HepG2 (cell line): Measurements from ENCODE around the gene ANKRD53. TPM values are rescaled to one million over a fixed set of nuclear protein-coding genes. Genes with fewer than 3 reads are reported as not detected.

Experiments
- ATAC-seq: fragments of 200-7000 bp; cut with Tn5 transposase; 3 replicates; pipeline ENCODE4 v1.9.1; 2020; ENCODE audit warnings: mild to moderate bottlenecking, moderate library complexity
- BruUV-seq: library from RNA; stranded (reverse); fragments of 400-500 nt; replicated peaks from 2 replicates; lab custom pipeline; 2021; lab: Mats Ljungman, UMichigan
- CTCF ChIA-PET: fragments of 300-600 bp; formaldehyde crosslinking; extraction: SDS; loops from one replicate; lab custom pipeline; 2021; ENCODE audit warnings: low total read pairs, inconsistent platforms, low intra/inter-chr PET ratio; lab: Yijun Ruan, JAX
- POLR2A ChIA-PET: fragments of 350-600 bp; sonication (Branson Sonifier 250); formaldehyde crosslinking; loops from one replicate; lab custom pipeline; 2020; ENCODE audit warnings: antibody characterized with exemption, inconsistent platforms; lab: Yijun Ruan, JAX
- DNase-seq: peaks from one replicate; pipeline ENCODE4 v3.0.0-alpha.2; 2015; ENCODE audit warnings: low spot score
- FAIRE-seq: peaks from 3 replicates; lab custom pipeline; 2011; peaks lifted over from hg19 to GRCh38; lab: Jason Lieb, UNC
- H2AFZ ChIP-seq: one replicate; pipeline ENCODE4 v1.6.1; 2011; ENCODE audit warnings: low read length, inconsistent platforms
- H3K27ac ChIP-seq: fragments of 300-600 bp; 3 replicates; pipeline ENCODE4 v1.8.0; 2011; ENCODE audit warnings: mixed run types, mild to moderate bottlenecking, mixed read lengths, low read length, inconsistent platforms; ENCODE audit not compliant: insufficient read depth; ENCODE audit errors: extremely low read length
- H3K27me3 ChIP-seq, 2 experiments: fragments of 200-600 bp in 1 of 2; 2 replicates in 1 of 2; 3 replicates in 1 of 2; pipeline versions ENCODE4 v1.6.0 to v1.8.0; 2011; ENCODE audit warnings: low read length in 2 of 2, mild to moderate bottlenecking in 2 of 2, moderate library complexity in 2 of 2, inconsistent platforms in 1 of 2; ENCODE audit not compliant: insufficient read depth in 2 of 2, control insufficient read depth in 1 of 2
- H3K36me3 ChIP-seq, 2 experiments: fragments of 200-600 bp in 1 of 2; replicated peaks in 1 of 2; 2 replicates in 1 of 2; 3 replicates in 1 of 2; pipeline versions ENCODE4 v1.5.1 to v1.8.0; 2011; ENCODE audit warnings: low read length in 2 of 2, inconsistent platforms in 1 of 2; ENCODE audit not compliant: insufficient read depth in 2 of 2, control insufficient read depth in 1 of 2
- H3K4me1 ChIP-seq: 2 replicates; pipeline ENCODE4 v1.5.1; 2012; ENCODE audit warnings: low read length, inconsistent platforms; ENCODE audit not compliant: insufficient read depth
- H3K4me2 ChIP-seq: 2 replicates; pipeline ENCODE4 v1.6.0; 2011; ENCODE audit warnings: low read depth, low read length, inconsistent platforms
- H3K4me3 ChIP-seq, 3 experiments: fragments of 200-600 bp in 1 of 3; sonication (generic), shearing (Covaris generic) in 1 of 3; replicated peaks in 1 of 3; 2 replicates each; pipeline ENCODE4 v1.5.1; 2011 to 2016; ENCODE audit warnings: low read length in 3 of 3, inconsistent platforms in 2 of 3, low read depth in 2 of 3, mild to moderate bottlenecking in 2 of 3, control low read depth in 1 of 3, mixed read lengths in 1 of 3; ENCODE audit not compliant: insufficient read depth in 1 of 3
- H3K79me2 ChIP-seq: one replicate; pipeline ENCODE4 v1.6.1; 2011; ENCODE audit warnings: low read length, inconsistent platforms; ENCODE audit not compliant: insufficient read depth
- H3K9ac ChIP-seq: 2 replicates; pipeline ENCODE4 v1.6.0; 2011; ENCODE audit warnings: mild to moderate bottlenecking, low read depth, low read length, inconsistent platforms; ENCODE audit not compliant: insufficient read depth
- H3K9me3 ChIP-seq: 2 replicates; pipeline ENCODE4 v1.5.1; 2012; ENCODE audit warnings: mild to moderate bottlenecking, low read length
- H4K20me1 ChIP-seq: 2 replicates; pipeline ENCODE4 v1.6.0; 2011; ENCODE audit warnings: inconsistent platforms, mild to moderate bottlenecking, low read length, moderate library complexity; ENCODE audit not compliant: insufficient read depth
- ELF1 ChIP-seq: sonication (generic); formaldehyde crosslinking; IDR thresholded peaks from 2 replicates; pipeline ENCODE4 v1.4.0; 2020; ENCODE audit warnings: missing genetic modification reagents
- IRF1 ChIP-seq: sonication (generic); formaldehyde crosslinking; IDR thresholded peaks from 2 replicates; pipeline ENCODE4 v1.4.0; 2020; ENCODE audit warnings: low read depth, mild to moderate bottlenecking, missing genetic modification reagents
- MAFG ChIP-seq: sonication (generic); formaldehyde crosslinking; IDR thresholded peaks from 2 replicates; pipeline ENCODE4 v1.5.1; 2020; ENCODE audit warnings: mild to moderate bottlenecking, missing genetic modification reagents
- RBM22 ChIP-seq: fragments of 200-400 bp; formaldehyde crosslinking; optimal IDR thresholded peaks from 2 replicates; pipeline ENCODE3; 2017; ENCODE audit warnings: mild to moderate bottlenecking, low read length, moderate library complexity
- TOE1 ChIP-seq: sonication (generic); formaldehyde crosslinking; IDR thresholded peaks from 2 replicates; pipeline ENCODE4 v1.4.0; 2020; ENCODE audit warnings: mild to moderate bottlenecking, missing genetic modification reagents
- TRIM24 ChIP-seq: sonication (generic); formaldehyde crosslinking; IDR thresholded peaks from 2 replicates; pipeline ENCODE4 v1.8.0; 2022; ENCODE audit warnings: mild to moderate bottlenecking, missing genetic modification reagents
- ZFY ChIP-seq: sonication (generic); formaldehyde crosslinking; IDR thresholded peaks from 2 replicates; pipeline ENCODE4 v1.4.0; 2020; ENCODE audit warnings: missing genetic modification reagents
- ZNF253 ChIP-seq: sonication (generic); formaldehyde crosslinking; IDR thresholded peaks from 2 replicates; pipeline ENCODE4 v1.8.0; 2022; ENCODE audit warnings: mild to moderate bottlenecking, missing genetic modification reagents, borderline replicate concordance
- ZNF44 ChIP-seq: sonication (generic); formaldehyde crosslinking; IDR thresholded peaks from 2 replicates; pipeline ENCODE4 v1.5.1; 2020; ENCODE audit warnings: mild to moderate bottlenecking, missing genetic modification reagents
- ZNF546 ChIP-seq: sonication (generic); formaldehyde crosslinking; conservative IDR thresholded peaks from 2 replicates; pipeline ENCODE4 v1.8.1; 2023; ENCODE audit warnings: mild to moderate bottlenecking, missing genetic modification reagents
- ZNF691 ChIP-seq: sonication (generic); formaldehyde crosslinking; IDR thresholded peaks from 2 replicates; pipeline ENCODE4 v1.4.0; 2020; ENCODE audit warnings: missing genetic modification reagents, low read depth, mild to moderate bottlenecking, borderline replicate concordance
- ZNF746 ChIP-seq: sonication (generic); formaldehyde crosslinking; IDR thresholded peaks from 2 replicates; pipeline ENCODE4 v1.8.0; 2022; ENCODE audit warnings: mild to moderate bottlenecking, missing genetic modification reagents
- ZNF775 ChIP-seq: sonication (generic); formaldehyde crosslinking; IDR thresholded peaks from 2 replicates; pipeline ENCODE4 v1.4.0; 2020; ENCODE audit warnings: missing genetic modification reagents, mild to moderate bottlenecking, moderate library complexity, borderline replicate concordance
- WGBS: methylation state at CpG from one replicate; pipeline ENCODE4 v1.1.6; 2017; ENCODE audit warnings: low lambda C conversion rate; 5-methylcytosine and 5-hydroxymethylcytosine counted together
- in situ Hi-C: cut with HindIII; loops from 2 replicates; pipeline ENCODE4 v1.10.0; 2017; ENCODE audit warnings: low pct_unique_long_range_greater_than_20kb; ENCODE audit not compliant: extremely low pct_ligation_motif_present
- intact Hi-C: fragments of 100-400 bp; cut with micrococcal nuclease; formaldehyde crosslinking; loops from one replicate; pipeline ENCODE4 v1.10.0; 2022; ENCODE audit not compliant: unreplicated experiment
- polyA plus RNA-seq, 8 experiments: library from polyadenylated mRNA; depleted of rRNA in 3 of 8; stranded (reverse) in 7 of 8; unstranded in 1 of 8; fragments of >200 nt; fragmentation: Illumina TruSeq in 4 of 8; extraction: Trizol in 4 of 8; gene quantifications; 2 replicates each; pipeline versions ENCODE4 v1.2.1 to v1.2.3, GENCODE V29; 2011 to 2016; ENCODE audit warnings: low read depth in 4 of 8, missing spikeins in 1 of 8, mixed read lengths in 1 of 8; ENCODE audit not compliant: insufficient read depth in 1 of 8
- total RNA-seq, 5 experiments: library from RNA; depleted of rRNA; stranded (reverse); fragments of >200 nt; fragmentation: Illumina TruSeq; extraction: Trizol; gene quantifications; 2 replicates each; pipeline ENCODE4 v1.2.3, GENCODE V29; 2016; ENCODE audit warnings: low read depth in 1 of 5
- TF ChIP-seq, protein P1 (sequence below): sonication (generic); formaldehyde crosslinking; IDR thresholded peaks from 2 replicates; pipeline ENCODE4 v1.4.0; 2020; ENCODE audit warnings: missing genetic modification reagents
- TF ChIP-seq, protein P2 (sequence below): sonication (generic); formaldehyde crosslinking; IDR thresholded peaks from 2 replicates; pipeline ENCODE4 v1.5.0; 2020; ENCODE audit warnings: mild to moderate bottlenecking, missing genetic modification reagents, borderline replicate concordance

ANKRD53 gene
- total and polyA plus RNA-seq, 2 of the 13 experiments (the other 11 are each of a cell fraction or from before 2014, with no cell fraction given), result 0.15 TPM; not detected in 1

DNA sequence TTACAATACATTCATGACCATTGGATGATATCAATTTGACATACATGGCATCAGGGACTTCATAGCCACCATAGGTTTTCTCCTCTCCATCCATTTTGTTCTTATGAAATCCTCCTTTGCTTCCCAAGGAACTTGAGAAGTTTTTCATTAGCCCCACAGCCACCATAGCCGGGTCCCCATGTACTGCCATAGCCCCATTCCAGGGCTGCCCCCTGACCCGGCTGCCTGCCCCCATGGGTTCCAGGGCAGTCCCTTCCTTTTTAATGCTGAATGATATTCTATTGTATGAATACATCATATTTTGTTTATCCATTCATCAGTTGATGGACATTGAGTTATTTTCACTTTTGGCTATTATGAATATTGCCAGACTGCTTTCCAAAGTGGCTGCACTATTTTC is 22.3 kb upstream of the ANKRD53 start:
- H3K9me3 ChIP-seq, result no peaks in the 10 kb centered on the region
- H3K36me3 ChIP-seq, result no peaks in the 10 kb centered on the region; a peak in 1 of 5 replicates
- H3K27me3 ChIP-seq, result peaks cover 1 to 6% of the 10 kb centered on the region in 2 experiments; a peak in 2 of 5 replicates
- no peak overlapping the region for H3K9ac ChIP-seq
- no peak overlapping the region for H3K4me3 ChIP-seq
- WGBS, result 8% methylated on average over 2 of the region's 2 CpGs
- ChIA-PET POLR2A (no interaction called here), CTCF (no interaction called here)
- DNase-seq (no peak), FAIRE-seq (no peak), ATAC-seq (no peak)
- H3K79me2 ChIP-seq, result no peaks in the 10 kb centered on the region
- H4K20me1 ChIP-seq, result no peaks in the 10 kb centered on the region
- no TSS peak for BruUV-seq
- in situ Hi-C loops, result no loop called here
- intact Hi-C loops, result no loop called here
- no peak overlapping the region for H2AFZ ChIP-seq
- no peak for TF ChIP-seq ELF1
- TF ChIP-seq ZNF775, result no peak
- TF ChIP-seq, protein P1, sequence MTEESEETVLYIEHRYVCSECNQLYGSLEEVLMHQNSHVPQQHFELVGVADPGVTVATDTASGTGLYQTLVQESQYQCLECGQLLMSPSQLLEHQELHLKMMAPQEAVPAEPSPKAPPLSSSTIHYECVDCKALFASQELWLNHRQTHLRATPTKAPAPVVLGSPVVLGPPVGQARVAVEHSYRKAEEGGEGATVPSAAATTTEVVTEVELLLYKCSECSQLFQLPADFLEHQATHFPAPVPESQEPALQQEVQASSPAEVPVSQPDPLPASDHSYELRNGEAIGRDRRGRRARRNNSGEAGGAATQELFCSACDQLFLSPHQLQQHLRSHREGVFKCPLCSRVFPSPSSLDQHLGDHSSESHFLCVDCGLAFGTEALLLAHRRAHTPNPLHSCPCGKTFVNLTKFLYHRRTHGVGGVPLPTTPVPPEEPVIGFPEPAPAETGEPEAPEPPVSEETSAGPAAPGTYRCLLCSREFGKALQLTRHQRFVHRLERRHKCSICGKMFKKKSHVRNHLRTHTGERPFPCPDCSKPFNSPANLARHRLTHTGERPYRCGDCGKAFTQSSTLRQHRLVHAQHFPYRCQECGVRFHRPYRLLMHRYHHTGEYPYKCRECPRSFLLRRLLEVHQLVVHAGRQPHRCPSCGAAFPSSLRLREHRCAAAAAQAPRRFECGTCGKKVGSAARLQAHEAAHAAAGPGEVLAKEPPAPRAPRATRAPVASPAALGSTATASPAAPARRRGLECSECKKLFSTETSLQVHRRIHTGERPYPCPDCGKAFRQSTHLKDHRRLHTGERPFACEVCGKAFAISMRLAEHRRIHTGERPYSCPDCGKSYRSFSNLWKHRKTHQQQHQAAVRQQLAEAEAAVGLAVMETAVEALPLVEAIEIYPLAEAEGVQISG (CRISPR knock-in tag), result no peak
- no peak for TF ChIP-seq ZNF691 (CRISPR knock-in tag)
- TF ChIP-seq RBM22, result no peak
- no peak for TF ChIP-seq ZNF746 (CRISPR knock-in tag)
- TF ChIP-seq TOE1 (CRISPR knock-in tag), result no peak
- TF ChIP-seq ZNF253 (CRISPR knock-in tag), result no peak
- TF ChIP-seq ZNF546 (CRISPR knock-in tag), result no peak
- no peak for TF ChIP-seq ZNF44 (CRISPR knock-in tag)
- no peak for TF ChIP-seq MAFG
- TF ChIP-seq IRF1 (CRISPR knock-in tag), result no peak
- no peak for TF ChIP-seq TRIM24 (CRISPR knock-in tag)
- TF ChIP-seq, protein P2, sequence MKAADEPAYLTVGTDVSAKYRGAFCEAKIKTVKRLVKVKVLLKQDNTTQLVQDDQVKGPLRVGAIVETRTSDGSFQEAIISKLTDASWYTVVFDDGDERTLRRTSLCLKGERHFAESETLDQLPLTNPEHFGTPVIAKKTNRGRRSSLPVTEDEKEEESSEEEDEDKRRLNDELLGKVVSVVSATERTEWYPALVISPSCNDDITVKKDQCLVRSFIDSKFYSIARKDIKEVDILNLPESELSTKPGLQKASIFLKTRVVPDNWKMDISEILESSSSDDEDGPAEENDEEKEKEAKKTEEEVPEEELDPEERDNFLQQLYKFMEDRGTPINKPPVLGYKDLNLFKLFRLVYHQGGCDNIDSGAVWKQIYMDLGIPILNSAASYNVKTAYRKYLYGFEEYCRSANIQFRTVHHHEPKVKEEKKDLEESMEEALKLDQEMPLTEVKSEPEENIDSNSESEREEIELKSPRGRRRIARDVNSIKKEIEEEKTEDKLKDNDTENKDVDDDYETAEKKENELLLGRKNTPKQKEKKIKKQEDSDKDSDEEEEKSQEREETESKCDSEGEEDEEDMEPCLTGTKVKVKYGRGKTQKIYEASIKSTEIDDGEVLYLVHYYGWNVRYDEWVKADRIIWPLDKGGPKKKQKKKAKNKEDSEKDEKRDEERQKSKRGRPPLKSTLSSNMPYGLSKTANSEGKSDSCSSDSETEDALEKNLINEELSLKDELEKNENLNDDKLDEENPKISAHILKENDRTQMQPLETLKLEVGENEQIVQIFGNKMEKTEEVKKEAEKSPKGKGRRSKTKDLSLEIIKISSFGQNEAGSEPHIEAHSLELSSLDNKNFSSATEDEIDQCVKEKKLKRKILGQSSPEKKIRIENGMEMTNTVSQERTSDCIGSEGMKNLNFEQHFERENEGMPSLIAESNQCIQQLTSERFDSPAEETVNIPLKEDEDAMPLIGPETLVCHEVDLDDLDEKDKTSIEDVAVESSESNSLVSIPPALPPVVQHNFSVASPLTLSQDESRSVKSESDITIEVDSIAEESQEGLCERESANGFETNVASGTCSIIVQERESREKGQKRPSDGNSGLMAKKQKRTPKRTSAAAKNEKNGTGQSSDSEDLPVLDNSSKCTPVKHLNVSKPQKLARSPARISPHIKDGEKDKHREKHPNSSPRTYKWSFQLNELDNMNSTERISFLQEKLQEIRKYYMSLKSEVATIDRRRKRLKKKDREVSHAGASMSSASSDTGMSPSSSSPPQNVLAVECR (CRISPR knock-in tag), result no peak
- no peak for TF ChIP-seq ZFY (CRISPR knock-in tag)
- H3K27ac ChIP-seq, result no peak overlapping the region
- no peak overlapping the region for H3K4me2 ChIP-seq
- H3K4me1 ChIP-seq, result peaks cover 13% of the 10 kb centered on the region
